ENCODE results near the gene COL20A1.

The COL20A1 gene

DNA sequence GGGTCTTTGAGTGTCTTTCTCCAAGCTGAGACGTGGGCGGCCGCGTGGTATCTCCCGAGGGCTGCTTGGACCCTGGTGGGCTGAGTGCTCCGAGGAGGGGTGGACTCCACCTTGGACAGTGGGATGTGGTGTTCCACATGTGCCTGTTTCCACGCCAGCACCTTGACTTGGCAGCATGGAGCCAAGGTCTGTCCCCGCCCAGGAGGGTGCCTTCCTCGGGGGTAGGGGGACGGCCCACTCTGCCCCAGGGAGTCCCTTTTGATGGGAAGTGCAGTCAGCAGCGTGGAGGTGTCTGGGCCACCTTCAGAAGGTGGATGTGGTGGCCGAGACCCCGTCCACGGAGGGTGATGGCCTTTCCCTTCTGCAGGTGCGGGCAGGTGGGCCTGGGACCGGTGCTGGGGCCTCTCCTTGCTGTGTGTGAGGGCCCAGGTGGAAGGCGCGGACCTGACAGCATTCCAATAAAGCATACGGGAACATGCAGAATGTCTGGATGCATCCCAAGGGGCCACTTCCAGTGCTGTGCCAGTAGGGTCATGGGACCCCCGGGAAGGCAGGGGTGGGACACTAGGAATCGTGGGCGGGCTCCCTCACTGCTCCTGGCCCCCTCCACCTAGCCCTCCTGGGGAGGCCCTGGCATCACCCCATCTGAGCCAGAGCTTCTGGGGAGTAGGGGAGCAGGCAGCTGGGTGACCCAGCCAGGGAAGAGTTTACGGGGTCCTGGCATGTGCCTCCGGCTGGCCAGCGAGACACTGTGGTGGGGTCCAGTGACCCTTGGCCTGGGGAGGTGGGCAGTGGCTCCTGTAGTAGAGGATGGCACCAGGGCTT, 3.5 kb upstream of the COL20A1 start:
- no peak for DNase-seq (ENCODE audit: insufficient read length, low spot score)
- FAIRE-seq, result no peak

DNA sequence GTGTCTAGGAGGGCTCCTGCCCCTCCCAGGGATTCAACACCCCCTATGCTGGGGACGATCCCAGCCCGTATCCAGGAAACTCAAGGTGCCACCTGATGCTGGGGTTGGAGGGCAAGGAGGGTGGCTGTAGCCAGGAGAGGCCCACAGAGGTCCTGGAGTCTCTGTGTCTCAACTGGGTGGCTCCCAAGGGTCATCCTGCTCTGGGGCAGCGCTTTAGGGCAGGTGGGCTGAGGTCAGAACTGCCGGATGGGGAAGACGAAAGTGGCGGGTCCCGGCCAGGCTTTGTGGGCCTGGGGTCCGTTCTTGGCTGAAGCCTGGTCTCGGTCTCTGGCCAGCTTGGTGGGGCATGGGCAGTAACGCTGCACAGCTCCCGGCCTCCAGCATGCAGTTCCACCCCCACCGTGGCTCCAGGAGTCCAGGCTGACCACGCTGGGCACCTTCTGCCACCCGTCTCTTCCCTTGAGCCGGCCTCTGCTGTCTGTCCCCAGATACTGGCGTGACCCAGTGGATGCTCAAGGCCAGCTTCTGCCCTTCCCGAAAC, 2.8 kb upstream of the COL20A1 start:
- DNase-seq (ENCODE audit: insufficient read length, low spot score), result no peak
- no peak for FAIRE-seq

DNA sequence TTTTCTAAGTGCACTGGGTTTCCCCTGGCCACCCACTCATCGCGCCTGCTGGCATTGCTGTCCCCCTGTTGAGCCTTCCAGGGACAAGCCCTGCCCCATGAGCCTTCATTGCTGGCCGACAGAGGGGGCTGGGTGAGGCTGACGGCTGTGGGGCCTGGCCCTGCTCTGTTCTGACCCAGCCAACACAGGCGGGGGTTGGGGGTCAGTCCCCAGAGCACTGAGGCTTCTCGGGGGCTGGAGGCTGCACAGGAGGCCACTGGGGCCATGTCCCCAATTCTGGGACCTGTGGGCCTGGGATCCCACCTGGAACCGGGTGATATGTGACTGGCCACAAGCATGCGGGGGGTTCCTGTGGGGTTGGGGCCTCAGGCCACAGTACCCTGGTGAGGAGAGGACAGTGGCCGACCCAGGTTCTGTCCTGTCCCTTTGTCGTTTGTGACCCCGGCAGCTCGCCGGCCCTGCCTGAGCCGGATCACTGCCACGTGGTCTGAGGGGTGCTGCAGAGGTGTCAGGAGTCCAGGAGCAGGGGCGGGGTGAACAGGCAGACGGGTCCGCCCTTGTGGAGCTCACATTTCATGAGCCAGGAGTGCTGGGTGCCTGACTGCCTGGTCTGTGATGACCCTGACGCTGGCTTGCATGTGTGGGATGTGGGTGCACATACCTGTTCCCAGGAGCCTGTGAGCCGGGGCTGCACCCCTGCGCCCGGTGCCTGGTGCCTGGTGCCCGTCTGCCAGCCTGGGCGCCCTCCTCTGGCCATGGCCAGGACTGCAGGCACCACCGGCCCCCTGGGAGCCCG, 2.1 kb upstream of the COL20A1 start:
- FAIRE-seq (no peak), DNase-seq (ENCODE audit: insufficient read length, low spot score) (peak; percentile 79)

DNA sequence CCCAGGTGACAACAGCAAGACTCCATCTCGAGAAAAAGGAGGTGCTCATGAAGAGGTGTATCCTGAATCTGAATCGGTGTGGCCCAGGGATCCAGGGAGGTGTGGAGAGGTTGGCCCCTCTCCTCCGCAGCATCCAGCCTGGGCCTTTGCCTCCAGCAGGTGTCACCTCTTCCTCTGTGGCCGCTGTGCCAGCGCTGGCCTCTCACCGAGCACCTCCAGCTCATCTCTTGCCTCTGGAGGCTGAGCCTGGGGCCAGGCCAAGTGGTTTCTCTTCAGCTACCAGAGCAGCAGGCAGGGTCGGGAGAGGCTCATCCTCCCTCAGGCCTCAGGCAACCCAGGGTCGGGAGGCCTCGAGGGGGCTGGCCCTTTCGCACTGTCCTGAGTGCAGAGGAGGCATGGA, 1.2 kb upstream of the COL20A1 start:
- FAIRE-seq (no peak), DNase-seq (ENCODE audit: insufficient read length, low spot score) (no peak)

DNA sequence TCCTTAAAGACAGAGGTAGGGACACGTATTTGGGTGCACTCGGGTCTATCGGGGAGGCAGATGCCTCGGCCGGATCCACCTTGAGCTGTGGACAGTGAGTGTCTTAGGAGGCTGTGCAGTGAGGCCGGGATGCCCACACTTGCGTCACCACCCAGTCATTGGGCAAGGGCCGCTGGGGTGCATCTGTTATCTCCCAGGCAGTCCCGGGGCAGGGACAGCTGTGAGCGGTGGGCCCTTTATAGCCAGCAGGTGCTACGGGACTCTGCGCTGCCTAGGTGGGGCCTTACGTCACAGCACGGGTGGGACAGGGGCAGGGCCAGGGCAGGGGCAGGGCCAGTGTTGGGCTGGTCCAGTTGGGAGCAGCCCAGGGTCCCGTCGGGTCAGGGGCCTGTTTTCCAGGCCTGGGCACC, 689 bp upstream of the COL20A1 start:
- FAIRE-seq, result peak; percentile 74
- DNase-seq (ENCODE audit: insufficient read length, low spot score), result no peak

DNA sequence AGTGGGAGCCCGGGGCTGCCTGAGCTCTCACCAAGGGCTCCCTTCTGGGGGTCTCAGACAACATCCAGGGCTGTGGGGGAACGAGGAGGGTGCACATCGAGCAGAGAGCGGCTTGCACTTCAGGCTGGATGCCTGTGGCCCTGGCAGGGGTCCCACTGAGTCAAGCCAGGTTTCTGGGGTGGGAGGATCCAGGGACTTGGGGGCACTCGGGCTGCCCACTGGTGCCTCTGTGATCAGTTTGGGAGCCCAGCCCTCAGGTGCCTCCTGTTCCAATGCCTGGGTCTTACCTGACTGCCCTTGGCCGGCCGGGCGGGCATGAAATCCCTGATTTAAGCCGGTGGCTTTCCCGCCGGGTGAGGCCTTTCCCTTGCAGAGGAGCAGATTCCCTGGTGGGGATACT, 470 bp downstream of the COL20A1 start:
- no peak for FAIRE-seq
- DNase-seq (ENCODE audit: insufficient read length, low spot score), result no peak

DNA sequence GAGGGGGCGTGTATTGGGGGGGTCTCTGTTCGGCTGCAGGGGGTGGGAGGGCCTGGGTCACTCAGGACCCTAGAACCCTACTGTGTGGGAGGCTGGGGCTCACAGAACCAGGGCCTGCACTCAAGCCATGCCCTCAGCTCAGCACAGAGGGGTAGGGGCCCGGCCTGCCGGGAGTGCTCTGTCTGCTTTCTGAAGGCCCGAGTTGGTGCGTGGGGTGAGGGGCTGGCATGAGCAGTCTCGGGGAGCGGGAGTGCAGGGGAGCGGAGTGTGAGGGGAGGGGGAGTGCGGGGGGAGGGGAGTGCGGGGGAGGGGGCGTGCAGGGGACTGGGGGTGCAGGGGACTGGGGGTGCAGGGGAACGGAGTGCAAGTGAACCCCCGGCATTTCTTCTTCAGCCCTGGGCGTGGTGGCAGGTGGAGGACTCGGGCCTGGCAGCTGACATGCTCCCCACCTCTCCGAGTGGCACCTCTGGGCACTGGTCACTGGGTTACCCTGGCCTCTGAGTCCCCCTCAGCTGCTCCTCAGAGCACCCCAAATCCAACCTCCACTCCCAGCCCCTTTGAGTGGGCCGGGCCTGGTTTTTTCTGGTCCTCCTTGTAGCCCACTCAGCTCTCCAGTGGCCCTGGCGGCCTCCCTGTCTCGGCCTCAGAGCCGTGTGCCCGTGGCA, 1.0 kb downstream of the COL20A1 start:
- no peak for DNase-seq (ENCODE audit: insufficient read length, low spot score)
- FAIRE-seq, result no peak

DNA sequence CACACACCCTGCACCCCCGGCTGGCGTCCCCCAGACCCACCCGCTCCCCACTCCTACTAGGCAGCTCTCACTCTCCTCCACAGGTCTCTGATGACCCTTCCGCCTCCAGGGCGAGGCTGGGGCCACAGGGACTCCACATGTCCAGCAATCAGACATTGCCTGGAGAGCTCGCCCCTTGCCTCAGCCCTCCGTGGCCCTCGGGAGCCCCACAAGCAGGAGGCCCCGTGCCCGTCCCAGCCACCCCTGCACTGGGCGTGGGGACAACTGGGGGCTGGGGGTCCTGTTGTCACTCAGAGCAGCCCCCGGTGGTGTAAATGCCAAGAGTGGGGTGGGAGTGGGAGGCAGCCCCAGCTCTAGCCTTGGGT, 1.5 kb downstream of the COL20A1 start:
- no peak for DNase-seq (ENCODE audit: insufficient read length, low spot score)
- no peak for FAIRE-seq

DNA sequence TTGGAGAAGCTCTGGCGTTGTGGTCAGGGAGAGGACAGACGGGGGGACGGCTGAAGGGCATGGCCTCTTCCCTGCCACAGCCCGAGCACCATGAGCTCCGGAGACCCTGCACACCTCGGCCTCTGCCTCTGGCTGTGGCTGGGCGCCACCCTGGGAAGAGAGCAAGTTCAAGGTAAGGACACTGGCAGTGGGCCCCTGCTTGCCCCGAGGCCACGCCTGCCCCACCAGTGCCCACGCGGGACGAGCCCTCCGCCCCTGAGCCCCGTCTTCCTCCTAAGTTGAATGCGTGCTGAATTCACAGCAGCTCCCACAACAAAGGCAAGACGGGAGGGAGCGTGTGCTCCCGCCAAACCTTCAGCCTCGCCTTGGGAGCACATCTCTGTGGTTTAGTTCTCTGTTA, 2.0 kb downstream of the COL20A1 start:
- no peak for FAIRE-seq
- DNase-seq (ENCODE audit: insufficient read length, low spot score), result no peak

DNA sequence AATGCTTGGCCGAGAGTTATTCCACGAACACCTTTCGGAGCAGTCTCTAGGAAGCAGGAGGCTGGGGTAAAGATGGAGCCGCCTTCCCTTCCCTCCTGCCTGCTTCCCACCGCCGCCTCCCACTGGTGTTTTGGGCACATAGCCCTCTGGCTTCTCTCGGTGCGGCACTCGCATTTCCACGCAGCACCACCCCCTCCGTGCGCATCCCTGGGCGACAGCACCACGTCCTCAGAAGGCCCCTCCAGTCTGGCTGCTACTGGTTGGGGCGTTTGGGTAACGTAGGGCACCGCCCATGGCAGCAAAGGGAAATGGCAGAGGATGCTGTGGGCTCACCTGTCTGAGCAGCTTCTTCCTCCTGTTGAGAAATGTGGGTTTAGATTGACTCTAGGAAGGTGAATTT, 2.4 kb downstream of the COL20A1 start:
- DNase-seq (ENCODE audit: insufficient read length, low spot score), result no peak
- peak; percentile 87 for FAIRE-seq

DNA sequence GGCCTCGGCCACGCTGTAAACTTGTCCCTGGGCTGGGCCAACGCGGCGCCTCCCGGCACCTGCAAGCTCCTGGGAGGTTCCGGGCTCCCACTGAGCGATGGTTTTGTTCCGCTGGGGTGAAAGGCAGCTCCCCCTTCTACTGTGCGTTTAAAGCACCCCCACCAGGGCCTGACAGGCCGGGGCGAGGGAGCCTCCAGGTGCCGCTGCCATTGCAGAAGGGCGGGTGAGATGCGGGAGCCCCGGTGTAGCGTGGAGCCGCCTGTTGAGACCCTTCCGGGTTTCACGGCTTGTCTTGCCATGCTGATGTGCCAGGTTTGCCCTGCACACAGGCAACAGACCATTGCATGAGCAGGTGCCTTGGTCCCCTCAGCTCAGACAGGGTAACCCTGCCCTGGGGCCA, 2.9 kb downstream of the COL20A1 start:
- FAIRE-seq (peak; percentile 72), DNase-seq (ENCODE audit: insufficient read length, low spot score) (no peak)

DNA sequence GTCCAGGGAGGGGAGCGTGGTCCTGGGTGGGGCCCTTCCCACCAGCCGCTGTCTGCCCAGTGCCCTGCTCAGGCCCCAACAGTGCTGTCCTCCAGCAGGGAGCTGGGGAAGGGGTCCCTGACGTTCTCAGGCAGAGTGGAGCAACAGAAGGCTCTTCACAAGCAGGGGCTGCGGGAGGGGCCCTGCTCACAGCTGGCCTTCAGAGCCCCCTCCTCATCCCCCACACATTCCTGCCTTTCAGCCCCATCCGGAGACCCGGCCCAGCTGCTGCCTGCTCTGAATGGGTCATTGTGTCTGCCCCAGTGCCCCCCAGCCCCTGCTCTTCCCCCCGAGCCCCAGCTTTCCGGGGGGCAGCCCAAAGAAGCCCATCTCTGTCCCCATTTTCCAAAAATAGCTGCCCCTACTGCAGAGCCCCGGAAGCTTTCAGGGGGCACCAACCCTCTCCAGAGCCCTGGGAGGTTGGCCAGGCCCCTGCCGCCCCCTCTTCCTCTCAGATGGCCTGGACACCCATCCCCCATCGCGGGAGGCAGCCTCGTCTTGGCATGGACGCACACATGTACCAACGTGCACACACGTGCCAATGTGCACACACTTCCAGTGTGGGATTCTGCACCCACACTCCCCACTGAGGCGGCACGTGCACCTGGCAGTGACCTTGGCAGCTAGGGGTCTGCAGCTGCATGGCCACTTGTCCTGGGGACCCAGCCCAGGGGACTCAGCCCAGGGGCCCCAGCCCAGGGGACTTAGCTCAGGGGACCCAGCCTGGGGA, 3.7 kb downstream of the COL20A1 start:
- no peak for DNase-seq (ENCODE audit: insufficient read length, low spot score)

DNA sequence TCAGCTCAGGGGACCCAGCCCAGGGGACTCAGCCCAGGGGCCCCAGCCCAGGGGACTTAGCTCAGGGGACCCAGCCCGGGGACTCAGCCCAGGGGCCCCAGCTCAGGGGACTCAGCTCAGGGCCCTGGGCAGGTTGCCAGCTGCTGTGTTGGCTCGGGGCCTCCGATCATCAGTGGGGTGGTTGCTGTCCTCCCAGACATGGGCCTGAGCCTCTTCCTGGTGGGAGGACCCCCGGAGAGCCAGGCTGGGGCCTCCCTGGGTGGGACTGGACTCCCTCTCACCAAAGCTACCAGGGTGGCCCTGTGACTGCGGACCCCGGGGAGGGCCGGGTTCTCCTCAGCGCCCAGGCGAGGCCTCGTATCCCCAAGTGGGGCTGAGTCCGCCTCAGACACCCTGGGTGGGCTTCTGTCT, 4.4 kb downstream of the COL20A1 start:
- DNase-seq (ENCODE audit: insufficient read length, low spot score) (no peak), FAIRE-seq (no peak)

More for the DNA sequence above, 3.7 kb downstream of the COL20A1 start:
- peak; percentile 78 for FAIRE-seq

DNA sequence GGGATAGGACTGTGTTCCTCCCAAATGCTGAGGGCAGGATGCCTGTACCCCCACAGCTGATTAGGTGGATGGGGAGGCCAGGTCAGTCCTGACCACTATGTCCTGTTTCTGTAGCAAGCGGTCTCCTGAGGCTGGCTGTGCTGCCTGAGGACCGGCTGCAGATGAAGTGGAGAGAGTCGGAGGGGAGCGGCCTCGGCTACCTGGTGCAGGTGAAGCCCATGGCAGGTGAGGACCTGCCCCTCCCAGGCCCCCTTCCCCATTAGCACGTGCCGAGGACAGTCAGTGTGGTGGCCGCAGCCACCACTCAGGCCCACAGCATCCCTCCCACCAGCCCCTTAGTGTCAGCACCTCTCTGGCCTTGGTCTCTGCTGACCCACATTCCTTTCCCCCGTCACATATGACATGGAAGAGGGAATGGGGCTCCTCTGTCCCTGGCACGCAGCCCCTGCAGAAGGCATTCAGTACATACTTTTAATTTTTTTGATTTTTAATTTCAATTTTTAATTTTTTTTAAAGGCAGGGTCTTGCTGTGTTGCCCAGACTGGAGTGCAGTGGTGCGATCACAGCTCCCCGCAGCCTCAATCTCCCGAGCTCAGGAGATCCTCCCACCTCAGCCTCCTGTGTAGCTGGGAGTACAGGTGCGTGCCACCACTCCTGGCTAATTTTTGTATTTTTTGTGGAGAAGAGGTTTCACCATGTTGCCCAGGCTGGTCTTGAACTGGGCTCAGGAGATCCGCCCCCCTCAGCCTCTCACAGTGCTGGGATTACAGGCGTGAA, 5.0 kb downstream of the COL20A1 start:
- FAIRE-seq (peak; percentile 51), DNase-seq (ENCODE audit: insufficient read length, low spot score) (no peak)

DNA sequence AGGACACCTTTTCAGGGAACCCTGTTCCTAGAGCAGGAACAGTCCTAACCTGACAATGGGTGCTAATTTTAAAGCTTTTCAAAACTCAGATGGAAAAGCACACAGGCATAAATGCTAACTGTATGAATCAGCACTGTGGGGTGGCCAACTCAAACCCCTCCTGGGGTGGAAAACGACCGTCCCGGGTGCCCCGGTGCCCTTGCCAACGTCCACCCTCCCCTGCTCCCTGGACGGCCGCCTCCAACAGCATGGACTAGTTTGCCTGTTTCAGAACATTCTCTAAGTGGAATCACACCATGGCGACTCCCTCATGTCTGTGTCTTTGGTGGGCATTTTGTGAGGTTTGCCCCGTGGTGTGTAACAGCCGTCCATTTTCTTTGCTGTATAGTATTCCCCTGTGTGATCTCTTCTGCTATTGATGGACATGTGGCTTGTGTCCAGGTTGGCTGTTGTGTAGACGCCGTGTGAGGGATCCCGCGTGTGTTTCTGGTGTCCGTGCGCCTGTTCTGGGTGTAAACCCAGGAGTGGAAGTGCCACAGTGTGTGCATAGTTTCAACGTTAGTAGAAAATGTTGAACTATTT, 5.8 kb downstream of the COL20A1 start:
- no peak for DNase-seq (ENCODE audit: insufficient read length, low spot score)
- peak; percentile 52 for FAIRE-seq

DNA sequence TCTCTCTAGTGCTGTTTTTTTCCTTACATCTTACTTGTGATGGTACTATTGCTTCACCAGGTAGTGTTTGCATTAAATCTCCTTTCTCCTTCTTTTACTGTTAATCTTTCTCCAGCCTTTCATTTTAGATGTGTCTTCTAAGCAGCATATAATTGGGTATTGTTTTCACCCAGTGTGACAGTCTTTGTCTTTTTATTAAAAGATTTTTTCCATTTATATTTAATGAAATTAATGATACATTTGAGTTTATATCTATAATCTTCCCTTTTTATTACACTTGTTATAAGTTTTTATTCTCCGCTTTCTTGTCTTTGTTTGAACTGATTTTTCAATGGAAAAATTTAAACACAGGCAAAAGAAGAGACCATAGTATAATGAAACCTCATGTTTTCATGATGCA, 8.7 kb downstream of the COL20A1 start:
- DNase-seq (ENCODE audit: insufficient read length, low spot score), result no peak
- no peak for FAIRE-seq

DNA sequence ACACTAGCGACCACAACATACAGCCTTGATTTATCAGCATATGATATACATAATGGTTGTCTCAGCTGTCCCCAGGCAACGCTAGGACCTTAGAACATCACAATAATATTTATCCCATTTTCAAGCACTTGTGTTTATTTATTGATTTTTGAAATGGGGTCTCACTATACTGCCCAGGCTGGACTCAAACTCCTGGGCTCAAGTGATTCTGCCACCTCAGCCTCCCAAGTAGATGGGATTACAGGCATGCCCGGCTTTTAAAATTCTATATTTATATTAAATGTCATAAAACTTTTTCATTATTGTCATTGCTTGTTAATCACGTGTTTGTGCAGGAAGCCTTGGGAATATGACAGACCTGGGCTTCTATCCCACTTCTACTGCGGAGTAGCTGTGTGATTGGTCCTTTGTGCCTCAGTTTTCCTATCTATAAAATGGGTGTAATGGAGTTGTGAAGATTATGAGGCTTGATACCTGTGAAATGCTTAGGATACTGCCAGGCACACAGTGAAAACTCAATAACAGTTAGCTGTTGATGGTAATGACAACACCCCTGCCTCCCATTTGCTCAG, 10.2 kb downstream of the COL20A1 start:
- FAIRE-seq (peak; percentile 90), DNase-seq (ENCODE audit: insufficient read length, low spot score) (no peak)

DNA sequence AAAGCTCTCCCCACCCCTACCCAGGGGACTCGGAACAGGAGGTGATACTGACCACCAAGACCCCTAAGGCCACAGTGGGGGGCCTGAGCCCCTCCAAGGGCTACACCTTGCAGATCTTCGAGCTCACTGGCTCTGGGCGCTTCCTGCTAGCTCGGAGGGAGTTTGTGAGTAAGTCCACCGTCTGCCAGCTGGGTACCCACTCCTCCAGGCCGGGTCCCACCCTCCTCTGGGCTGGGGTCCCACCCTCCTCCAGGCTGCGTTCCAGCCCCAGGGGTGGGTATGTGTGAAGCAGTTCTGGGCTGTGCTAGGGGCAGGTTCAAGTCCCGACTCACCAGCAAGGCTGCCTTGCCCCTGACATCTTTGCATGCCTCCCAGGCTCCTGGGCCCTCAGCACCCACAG, 12.4 kb downstream of the COL20A1 start:
- FAIRE-seq (peak; percentile 79), DNase-seq (ENCODE audit: insufficient read length, low spot score) (no peak)
